Mucosa of descending colon (tissue), 3 donors: ENCODE data around the gene ZNF106. TPM values are rescaled to one million over a fixed set of nuclear protein-coding genes. Genes with fewer than 3 reads are reported as not detected.

Source experiments
- ATAC-seq: fragments of 200-7000 bp; cut with Tn5 transposase; one replicate; pipeline ENCODE4 v1.9.1; 2020; ENCODE audit warnings: mild to moderate bottlenecking, moderate library complexity
- DNase-seq, 3 donors: peaks; one replicate each; pipeline ENCODE4 v3.0.0-alpha.2; 2020
- H3K36me3 ChIP-seq: fragments of 200-600 bp; one replicate; pipeline ENCODE4 v1.8.0; 2021; ENCODE audit warnings: low read depth, mild to moderate bottlenecking
- H3K4me1 ChIP-seq: fragments of 200-600 bp; one replicate; pipeline ENCODE4 v1.8.0; 2021; ENCODE audit warnings: low read depth, mild to moderate bottlenecking
- H3K4me3 ChIP-seq: fragments of 200-600 bp; one replicate; pipeline ENCODE4 v1.8.0; 2021; ENCODE audit warnings: mild to moderate bottlenecking
- H3K9me3 ChIP-seq: fragments of 200-600 bp; one replicate; pipeline ENCODE4 v1.8.0; 2021; ENCODE audit warnings: mild to moderate bottlenecking
- intact Hi-C, 2 donors: fragments of 100-400 bp; cut with DNase I in 1 of 2; cut with micrococcal nuclease in 1 of 2; formaldehyde crosslinking; loops; one replicate each; pipeline versions ENCODE4 v1.11.0 to v1.11.1; 2022; cut with DNase I, micrococcal nuclease
- total RNA-seq, 3 donors: library from RNA; stranded (reverse); fragmentation: NEBNext Ultra II Directional in 2 of 3; extraction: Animal tissue kit (Norgen Biotek cat#: 25700) in 2 of 3; gene quantifications; one replicate each; pipeline versions ENCODE4 v1.2.1 to v1.2.4, GENCODE V29; 2021 to 2023
- TF ChIP-seq, protein P1 (sequence below): fragments of 200-600 bp; IDR thresholded peaks from one replicate; pipeline ENCODE4 v1.8.0; 2022; ENCODE audit warnings: antibody characterized with exemption, mild to moderate bottlenecking
- donor health status: DM: no; HTN: no; CAD: no; lungs with moderate emphysema.
- donor health status: DM: no; HTN: no; CAD: no.
- donor health status: DM: no; HTN: yes; CAD: no.

Gene ZNF106
- total RNA-seq, 3 donors from 2014 or later: 40.0 to 94.9 (median 45.8) TPM

DNA sequence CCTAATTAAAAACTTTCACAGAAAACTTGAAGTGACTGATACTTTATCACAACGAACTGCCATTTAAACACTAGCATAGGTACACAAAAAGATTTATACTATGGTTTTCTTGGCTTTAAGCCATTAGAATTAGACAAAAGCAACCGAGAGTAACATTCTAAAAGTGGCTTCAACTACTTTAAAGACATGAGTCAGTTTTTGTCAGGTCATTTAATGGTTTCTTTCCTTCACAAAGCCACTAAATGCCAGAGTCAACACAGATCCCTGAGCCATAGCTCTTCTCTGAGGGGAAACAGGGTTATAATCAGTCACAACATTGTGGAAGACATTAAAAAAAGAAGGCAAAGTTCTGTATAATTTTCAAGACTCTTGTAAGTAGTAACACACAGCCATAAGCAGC, 77.0 kb downstream of the ZNF106 start:
- TF ChIP-seq, protein P1, sequence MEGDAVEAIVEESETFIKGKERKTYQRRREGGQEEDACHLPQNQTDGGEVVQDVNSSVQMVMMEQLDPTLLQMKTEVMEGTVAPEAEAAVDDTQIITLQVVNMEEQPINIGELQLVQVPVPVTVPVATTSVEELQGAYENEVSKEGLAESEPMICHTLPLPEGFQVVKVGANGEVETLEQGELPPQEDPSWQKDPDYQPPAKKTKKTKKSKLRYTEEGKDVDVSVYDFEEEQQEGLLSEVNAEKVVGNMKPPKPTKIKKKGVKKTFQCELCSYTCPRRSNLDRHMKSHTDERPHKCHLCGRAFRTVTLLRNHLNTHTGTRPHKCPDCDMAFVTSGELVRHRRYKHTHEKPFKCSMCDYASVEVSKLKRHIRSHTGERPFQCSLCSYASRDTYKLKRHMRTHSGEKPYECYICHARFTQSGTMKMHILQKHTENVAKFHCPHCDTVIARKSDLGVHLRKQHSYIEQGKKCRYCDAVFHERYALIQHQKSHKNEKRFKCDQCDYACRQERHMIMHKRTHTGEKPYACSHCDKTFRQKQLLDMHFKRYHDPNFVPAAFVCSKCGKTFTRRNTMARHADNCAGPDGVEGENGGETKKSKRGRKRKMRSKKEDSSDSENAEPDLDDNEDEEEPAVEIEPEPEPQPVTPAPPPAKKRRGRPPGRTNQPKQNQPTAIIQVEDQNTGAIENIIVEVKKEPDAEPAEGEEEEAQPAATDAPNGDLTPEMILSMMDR: no peak
- H3K4me1 ChIP-seq: no peaks in the 10 kb centered on the region
- H3K36me3 ChIP-seq: no peaks in the 10 kb centered on the region
- ATAC-seq (no peak), DNase-seq (no peak)
- H3K4me3 ChIP-seq: no peak overlapping the region
- intact Hi-C loops: no loop called here
- no peaks in the 10 kb centered on the region for H3K9me3 ChIP-seq

DNA sequence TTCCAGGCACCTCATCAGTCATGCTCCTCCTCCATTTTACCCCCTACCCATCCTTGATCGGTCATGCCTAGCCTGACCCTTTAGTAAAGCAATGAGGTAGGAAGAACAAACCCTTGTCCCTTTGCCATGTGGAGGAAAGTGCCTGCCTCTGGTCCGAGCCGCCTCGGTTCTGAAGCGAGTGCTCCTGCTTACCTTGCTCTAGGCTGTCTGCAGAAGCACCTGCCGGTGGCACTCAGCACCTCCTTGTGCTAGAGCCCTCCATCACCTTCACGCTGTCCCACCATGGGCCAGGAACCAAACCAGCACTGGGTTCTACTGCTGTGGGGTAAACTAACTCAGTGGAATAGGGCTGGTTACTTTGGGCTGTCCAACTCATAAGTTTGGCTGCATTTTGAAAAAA, 79.1 kb downstream of the ZNF106 start:
- TF ChIP-seq, protein P1: no peak
- no peaks in the 10 kb centered on the region for H3K9me3 ChIP-seq
- no peak for DNase-seq
- no peaks in the 10 kb centered on the region for H3K4me1 ChIP-seq
- no peaks in the 10 kb centered on the region for H3K36me3 ChIP-seq
- no peak for ATAC-seq
- intact Hi-C loops: no loop called here
- no peak overlapping the region for H3K4me3 ChIP-seq

DNA sequence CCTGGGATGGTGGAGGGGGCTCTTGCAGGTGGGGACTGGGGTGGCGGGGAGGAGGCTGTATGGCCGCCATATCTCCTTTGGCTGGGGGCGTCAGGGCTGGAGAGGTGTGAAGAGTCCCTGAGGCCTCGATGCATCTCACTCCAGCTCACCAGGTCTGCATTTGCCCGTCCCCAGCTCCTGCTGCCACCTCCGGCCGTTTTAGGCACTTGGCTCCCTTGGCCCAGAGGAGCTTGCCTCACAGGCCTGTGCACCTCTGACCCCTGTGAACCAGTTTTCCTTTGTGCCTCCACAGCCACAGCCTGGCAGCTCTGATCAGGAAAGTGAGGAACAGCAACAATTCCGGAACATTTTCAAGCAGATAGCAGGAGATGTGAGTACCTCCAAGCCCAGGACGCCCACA, 81.9 kb downstream of the ZNF106 start:
- ATAC-seq (no peak), DNase-seq (no peak)
- intact Hi-C loops: no loop called here
- H3K9me3 ChIP-seq: no peaks in the 10 kb centered on the region
- H3K4me3 ChIP-seq: no peak overlapping the region
- H3K4me1 ChIP-seq: no peaks in the 10 kb centered on the region
- no peaks in the 10 kb centered on the region for H3K36me3 ChIP-seq
- TF ChIP-seq, protein P1: no peak

DNA sequence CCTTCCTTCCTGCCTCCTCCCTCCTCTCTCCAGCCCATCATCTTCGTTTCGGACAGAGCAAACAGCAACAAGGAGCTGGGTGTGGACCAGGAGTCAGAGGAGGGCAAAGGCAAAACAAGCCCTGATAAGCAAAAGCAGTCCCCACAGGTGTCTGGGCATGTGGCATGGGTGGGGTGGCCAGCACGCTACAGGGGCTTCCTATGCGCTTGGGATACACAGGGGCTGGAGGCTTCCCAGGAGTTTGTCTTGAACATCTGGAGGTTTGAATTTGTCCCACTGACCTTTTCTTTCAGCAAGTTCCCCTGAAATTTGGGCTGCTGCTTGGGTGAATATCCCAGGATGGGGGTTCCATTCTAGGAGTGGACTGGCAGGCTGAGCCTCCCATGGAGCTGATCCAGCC, 82.8 kb downstream of the ZNF106 start:
- ATAC-seq (no peak), DNase-seq (no peak)
- intact Hi-C loops: no loop called here
- H3K4me3 ChIP-seq: no peak overlapping the region
- H3K9me3 ChIP-seq: no peaks in the 10 kb centered on the region
- no peaks in the 10 kb centered on the region for H3K4me1 ChIP-seq
- TF ChIP-seq, protein P1: no peak
- H3K36me3 ChIP-seq: no peaks in the 10 kb centered on the region

DNA sequence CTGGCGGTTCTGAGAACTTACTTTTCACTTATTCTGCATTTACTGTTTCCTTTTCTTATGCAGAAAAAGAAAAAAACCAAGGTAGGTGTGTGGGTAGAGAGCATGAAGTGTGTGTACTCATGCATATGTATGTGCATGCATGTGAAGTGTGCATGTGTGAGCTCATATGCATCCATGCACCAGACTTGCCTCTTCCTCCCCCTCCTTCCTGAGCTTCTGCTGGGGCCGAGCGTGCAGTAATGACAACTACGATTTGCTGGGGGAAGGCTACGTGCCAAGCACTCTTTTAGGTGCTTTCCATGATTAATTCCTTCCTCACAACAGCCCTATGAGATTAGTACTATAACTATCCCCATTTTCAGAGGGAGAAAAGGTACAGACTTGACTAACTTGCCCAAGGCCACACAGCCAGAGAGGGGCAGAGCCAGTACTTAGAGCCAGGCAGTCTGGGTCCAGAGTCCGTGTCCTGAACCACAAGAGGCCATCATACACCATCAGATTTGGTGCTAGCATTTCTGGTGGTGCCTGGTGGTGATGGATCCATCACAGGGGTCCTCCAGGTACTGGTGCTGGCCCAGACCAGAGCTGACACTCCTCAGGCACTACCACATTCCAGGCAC, 85.0 kb downstream of the ZNF106 start:
- intact Hi-C loops: no loop called here
- no peaks in the 10 kb centered on the region for H3K36me3 ChIP-seq
- no peak for ATAC-seq
- TF ChIP-seq, protein P1: no peak
- H3K4me3 ChIP-seq: no peak overlapping the region
- no peaks in the 10 kb centered on the region for H3K4me1 ChIP-seq
- no peaks in the 10 kb centered on the region for H3K9me3 ChIP-seq
- DNase-seq: no peak
